Tibial artery (tissue), 4 donors: ENCODE data around the gene MEGF10.

Experiments used
- DNase-seq, 2 donors: peaks; one replicate each; pipeline ENCODE4 v3.0.0-alpha.2; 2019
- H3K27ac ChIP-seq, 2 donors: fragments of 200-600 bp; sonication (generic) in 1 of 2; 1 replicate in 1 of 2; 2 replicates in 1 of 2; pipeline ENCODE4 v1.5.1; 2018 to 2019; ENCODE audit warnings: mild to moderate bottlenecking in 1 of 2
- H3K27me3 ChIP-seq, 2 donors: fragments of 200-600 bp; sonication (generic) in 1 of 2; one replicate each; pipeline versions ENCODE4 v1.5.1 to v1.6.0; 2016 to 2019
- H3K36me3 ChIP-seq, 3 donors: fragments of 200-600 bp; sonication (generic) in 2 of 3; one replicate each; pipeline ENCODE4 v1.5.1; 2016 to 2019; ENCODE audit warnings: mild to moderate bottlenecking in 2 of 3
- H3K4me1 ChIP-seq, 4 donors: fragments of 200-600 bp; sonication (generic) in 2 of 4; 1 replicate in 3 of 4; 2 replicates in 1 of 4; pipeline ENCODE4 v1.5.1; 2016 to 2019
- H3K4me3 ChIP-seq, 2 donors: fragments of 200-600 bp; sonication (generic) in 1 of 2; 1 replicate in 1 of 2; 2 replicates in 1 of 2; pipeline ENCODE4 v1.5.1; 2018 to 2019; ENCODE audit warnings: mild to moderate bottlenecking in 2 of 2
- H3K9me3 ChIP-seq, 3 donors: fragments of 200-600 bp; sonication (generic) in 1 of 3; one replicate each; pipeline ENCODE4 v1.5.1; 2016 to 2019
- intact Hi-C: fragments of 100-400 bp; cut with DNase I; formaldehyde crosslinking; loops from one replicate; pipeline ENCODE4 v1.15.0; 2023; ENCODE audit warnings: low total_unique reads
- TF ChIP-seq, protein P1 (sequence below), 2 experiments: fragments of 200-600 bp in 1 of 2; fragments of 450-650 bp in 1 of 2; IDR thresholded peaks; one replicate each; pipeline ENCODE4 v1.5.1; 2017 to 2019; ENCODE audit warnings: antibody characterized with exemption in 2 of 2, mild to moderate bottlenecking in 1 of 2, moderate library complexity in 1 of 2

The MEGF10 gene

DNA sequence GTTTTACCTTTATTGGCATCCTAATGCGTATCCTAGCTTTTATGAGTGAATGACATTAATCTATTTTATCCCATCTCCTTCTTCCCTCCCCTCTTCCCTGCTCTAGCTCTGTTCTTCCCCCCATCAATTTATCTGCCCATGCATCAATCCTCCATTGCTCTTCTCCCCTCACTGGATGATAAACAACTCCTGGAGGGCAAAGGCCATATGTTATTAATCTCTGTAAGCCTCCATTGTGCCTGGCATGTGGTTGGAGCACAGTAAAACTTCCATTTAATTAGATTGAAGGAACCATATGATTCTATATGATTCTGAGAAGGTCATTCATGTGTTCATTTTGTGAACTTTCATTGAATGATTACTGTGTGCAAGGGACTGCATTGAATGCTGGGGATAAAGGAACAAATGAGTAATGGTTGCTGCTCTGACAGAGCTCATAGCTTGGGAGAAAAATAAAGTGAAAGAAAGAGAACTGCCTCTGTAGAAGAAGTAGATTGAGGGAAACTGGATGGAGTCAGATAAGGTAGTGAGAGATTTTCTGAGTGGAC is 85.0 kb downstream of the MEGF10 start:
- no peaks in the 10 kb centered on the region for H3K27me3 ChIP-seq
- H3K27ac ChIP-seq: no peak overlapping the region
- H3K36me3 ChIP-seq: no peaks in the 10 kb centered on the region
- no peak overlapping the region for H3K4me3 ChIP-seq
- intact Hi-C loops: no loop called here
- no peak for DNase-seq
- TF ChIP-seq, protein P1, sequence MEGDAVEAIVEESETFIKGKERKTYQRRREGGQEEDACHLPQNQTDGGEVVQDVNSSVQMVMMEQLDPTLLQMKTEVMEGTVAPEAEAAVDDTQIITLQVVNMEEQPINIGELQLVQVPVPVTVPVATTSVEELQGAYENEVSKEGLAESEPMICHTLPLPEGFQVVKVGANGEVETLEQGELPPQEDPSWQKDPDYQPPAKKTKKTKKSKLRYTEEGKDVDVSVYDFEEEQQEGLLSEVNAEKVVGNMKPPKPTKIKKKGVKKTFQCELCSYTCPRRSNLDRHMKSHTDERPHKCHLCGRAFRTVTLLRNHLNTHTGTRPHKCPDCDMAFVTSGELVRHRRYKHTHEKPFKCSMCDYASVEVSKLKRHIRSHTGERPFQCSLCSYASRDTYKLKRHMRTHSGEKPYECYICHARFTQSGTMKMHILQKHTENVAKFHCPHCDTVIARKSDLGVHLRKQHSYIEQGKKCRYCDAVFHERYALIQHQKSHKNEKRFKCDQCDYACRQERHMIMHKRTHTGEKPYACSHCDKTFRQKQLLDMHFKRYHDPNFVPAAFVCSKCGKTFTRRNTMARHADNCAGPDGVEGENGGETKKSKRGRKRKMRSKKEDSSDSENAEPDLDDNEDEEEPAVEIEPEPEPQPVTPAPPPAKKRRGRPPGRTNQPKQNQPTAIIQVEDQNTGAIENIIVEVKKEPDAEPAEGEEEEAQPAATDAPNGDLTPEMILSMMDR (IDR thresholded peaks at IDR 0.05): no peak
- H3K4me1 ChIP-seq: no peaks in the 10 kb centered on the region
- H3K9me3 ChIP-seq: no peaks in the 10 kb centered on the region

- H3K9me3 ChIP-seq: no peaks in the 10 kb centered on the region
- no peak overlapping the region for H3K27ac ChIP-seq
- no peaks in the 10 kb centered on the region for H3K4me1 ChIP-seq
- no peak overlapping the region for H3K4me3 ChIP-seq
- TF ChIP-seq, protein P1 (IDR thresholded peaks at IDR 0.05): no peak
- H3K36me3 ChIP-seq: no peaks in the 10 kb centered on the region
- H3K27me3 ChIP-seq: no peaks in the 10 kb centered on the region
- intact Hi-C loops: no loop called here
- DNase-seq: no peak
Observed at GRCh38 chr5:127377651-127378050, 87.1 kb downstream of the MEGF10 start.

DNA sequence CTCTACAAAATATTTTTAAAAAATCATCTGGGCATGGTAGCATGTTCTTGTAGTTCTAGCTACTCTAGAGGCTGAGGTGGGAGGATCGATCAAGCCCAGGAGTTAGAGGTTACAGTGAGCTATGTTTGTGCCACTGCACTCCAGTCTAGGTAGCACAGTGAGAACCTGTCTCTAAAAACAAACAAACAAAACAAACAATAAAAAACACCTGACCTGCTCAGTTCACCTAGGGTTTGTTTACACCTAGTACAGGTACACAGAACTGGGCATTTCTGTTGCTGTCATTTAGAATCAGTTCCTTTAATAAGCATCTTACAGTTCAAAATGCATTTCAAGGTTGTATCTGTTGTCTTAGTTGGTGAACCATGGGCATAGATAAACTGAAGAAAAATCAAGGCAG is 95.3 kb downstream of the MEGF10 start:
- no peaks in the 10 kb centered on the region for H3K36me3 ChIP-seq

DNA sequence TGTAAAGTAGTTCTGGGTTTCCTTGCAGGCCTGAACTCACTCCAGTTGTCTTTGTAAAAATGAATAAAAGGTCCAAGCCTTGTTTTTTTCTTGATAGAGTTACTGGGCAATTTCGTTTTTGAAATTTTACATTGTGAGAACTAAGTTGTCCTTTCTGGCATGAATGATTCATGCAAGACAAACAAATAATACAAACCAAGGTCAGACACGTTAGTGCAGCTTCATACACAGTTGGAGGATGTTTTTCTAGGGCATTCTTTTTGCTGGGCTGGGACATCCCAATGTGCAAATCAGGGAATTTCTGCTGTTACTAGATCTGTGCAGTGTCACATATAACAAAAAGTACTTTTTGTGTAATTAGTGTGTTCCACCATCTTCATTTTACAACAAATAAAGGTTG is 96.0 kb downstream of the MEGF10 start:
- Histone ChIP-seq H3K36me3 (no peaks in the 10 kb centered on the region), H3K9me3 (no peaks in the 10 kb centered on the region), H3K27me3 (no peaks in the 10 kb centered on the region), H3K4me3 (no peak overlapping the region), H3K27ac (no peak overlapping the region), H3K4me1 (no peaks in the 10 kb centered on the region)
- intact Hi-C loops: no loop called here
- TF ChIP-seq, protein P1 (IDR thresholded peaks at IDR 0.05): no peak
- no peak for DNase-seq

More for the DNA sequence above, 95.3 kb downstream of the MEGF10 start:
- intact Hi-C loops: no loop called here
- Histone ChIP-seq H3K9me3 (no peaks in the 10 kb centered on the region), H3K27me3 (no peaks in the 10 kb centered on the region), H3K4me3 (no peak overlapping the region), H3K27ac (no peak overlapping the region), H3K4me1 (no peaks in the 10 kb centered on the region)
- TF ChIP-seq, protein P1 (IDR thresholded peaks at IDR 0.05): no peak
- DNase-seq: no peak

- H3K27ac ChIP-seq: no peak overlapping the region
- DNase-seq: no peak
- TF ChIP-seq, protein P1 (IDR thresholded peaks at IDR 0.05): no peak
- no peaks in the 10 kb centered on the region for H3K4me1 ChIP-seq
- no peaks in the 10 kb centered on the region for H3K27me3 ChIP-seq
- no peaks in the 10 kb centered on the region for H3K36me3 ChIP-seq
- intact Hi-C loops: no loop called here
- H3K9me3 ChIP-seq: no peaks in the 10 kb centered on the region
- H3K4me3 ChIP-seq: no peak overlapping the region
Observed at GRCh38 chr5:127389601-127390000, 99.0 kb downstream of the MEGF10 start.

GRCh38 chr5:127392762-127393161 is 102.2 kb downstream of the MEGF10 start:
- intact Hi-C loops: no loop called here
- TF ChIP-seq, protein P1 (IDR thresholded peaks at IDR 0.05): no peak
- Histone ChIP-seq H3K4me1 (no peaks in the 10 kb centered on the region), H3K36me3 (no peaks in the 10 kb centered on the region), H3K4me3 (no peak overlapping the region), H3K27ac (no peak overlapping the region), H3K27me3 (no peaks in the 10 kb centered on the region), H3K9me3 (no peaks in the 10 kb centered on the region)
- DNase-seq: no peak
